Measurements from ENCODE around the gene LEFTY1. TPM values are rescaled to one million over a fixed set of nuclear protein-coding genes. Genes with fewer than 3 reads are reported as not detected.

Gene LEFTY1
- total and polyA plus RNA-seq, 9 donors: 0.43 to 5.1 (median 2.0) TPM

GRCh38 chr1:225859151-225859550 lies 29.8 kb downstream of the LEFTY1 start:
- H3K36me3 ChIP-seq: no peaks in the 10 kb centered on the region
- TF ChIP-seq EP300 (IDR thresholded peaks at IDR 0.05): no peak
- TF ChIP-seq POLR2A (IDR thresholded peaks at IDR 0.05): no peak
- TF ChIP-seq, protein P1, sequence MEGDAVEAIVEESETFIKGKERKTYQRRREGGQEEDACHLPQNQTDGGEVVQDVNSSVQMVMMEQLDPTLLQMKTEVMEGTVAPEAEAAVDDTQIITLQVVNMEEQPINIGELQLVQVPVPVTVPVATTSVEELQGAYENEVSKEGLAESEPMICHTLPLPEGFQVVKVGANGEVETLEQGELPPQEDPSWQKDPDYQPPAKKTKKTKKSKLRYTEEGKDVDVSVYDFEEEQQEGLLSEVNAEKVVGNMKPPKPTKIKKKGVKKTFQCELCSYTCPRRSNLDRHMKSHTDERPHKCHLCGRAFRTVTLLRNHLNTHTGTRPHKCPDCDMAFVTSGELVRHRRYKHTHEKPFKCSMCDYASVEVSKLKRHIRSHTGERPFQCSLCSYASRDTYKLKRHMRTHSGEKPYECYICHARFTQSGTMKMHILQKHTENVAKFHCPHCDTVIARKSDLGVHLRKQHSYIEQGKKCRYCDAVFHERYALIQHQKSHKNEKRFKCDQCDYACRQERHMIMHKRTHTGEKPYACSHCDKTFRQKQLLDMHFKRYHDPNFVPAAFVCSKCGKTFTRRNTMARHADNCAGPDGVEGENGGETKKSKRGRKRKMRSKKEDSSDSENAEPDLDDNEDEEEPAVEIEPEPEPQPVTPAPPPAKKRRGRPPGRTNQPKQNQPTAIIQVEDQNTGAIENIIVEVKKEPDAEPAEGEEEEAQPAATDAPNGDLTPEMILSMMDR (IDR thresholded peaks at IDR 0.05): no peak
- H3K27ac ChIP-seq: no peak overlapping the region
- WGBS, 3 donors: 89 to 95% (median 94%) methylated on average over 5 of the region's 5 CpGs
- H3K9me3 ChIP-seq: no peaks in the 10 kb centered on the region
- intact Hi-C loops (cut with DNase I): no loop called here
- no peaks in the 10 kb centered on the region for H3K27me3 ChIP-seq
- no peak for DNase-seq
- H3K4me1 ChIP-seq (ENCODE audit: insufficient read depth): no peaks in the 10 kb centered on the region
- no peak overlapping the region for H3K4me3 ChIP-seq

DNA sequence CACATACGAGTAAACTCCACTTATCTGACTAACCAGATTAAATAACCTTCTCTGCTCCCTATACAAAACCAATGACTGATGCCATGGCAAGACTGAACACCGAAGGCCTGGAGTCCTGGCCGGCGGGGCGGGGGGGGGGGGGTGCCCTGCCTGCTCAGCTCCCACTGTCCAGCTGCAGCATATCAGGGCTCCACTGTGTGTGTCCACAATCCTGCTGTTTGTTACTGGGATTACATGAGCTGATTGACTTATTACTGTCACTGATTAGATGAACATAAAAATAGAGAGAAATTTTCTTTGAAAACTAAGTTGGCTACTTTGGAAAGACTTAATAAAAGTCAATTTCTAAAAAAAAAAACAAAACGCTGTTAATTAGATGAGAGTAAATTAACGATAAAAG lies 31.7 kb downstream of the LEFTY1 start:
- TF ChIP-seq POLR2A (IDR thresholded peaks at IDR 0.05) (no peak), EP300 (IDR thresholded peaks at IDR 0.05) (no peak)
- TF ChIP-seq, protein P1 (IDR thresholded peaks at IDR 0.05): no peak
- Histone ChIP-seq H3K27ac (no peak overlapping the region), H3K9me3 (no peaks in the 10 kb centered on the region), H3K4me3 (no peak overlapping the region), H3K27me3 (no peaks in the 10 kb centered on the region), H3K4me1 (ENCODE audit: insufficient read depth) (peaks cover 2% of the 10 kb centered on the region), H3K36me3 (no peaks in the 10 kb centered on the region)
- 52 to 59% (median 58%) methylated on average over 7 of the region's 7 CpGs for WGBS, 3 donors
- intact Hi-C loops (cut with DNase I): no loop called here
- no peak for DNase-seq

DNA sequence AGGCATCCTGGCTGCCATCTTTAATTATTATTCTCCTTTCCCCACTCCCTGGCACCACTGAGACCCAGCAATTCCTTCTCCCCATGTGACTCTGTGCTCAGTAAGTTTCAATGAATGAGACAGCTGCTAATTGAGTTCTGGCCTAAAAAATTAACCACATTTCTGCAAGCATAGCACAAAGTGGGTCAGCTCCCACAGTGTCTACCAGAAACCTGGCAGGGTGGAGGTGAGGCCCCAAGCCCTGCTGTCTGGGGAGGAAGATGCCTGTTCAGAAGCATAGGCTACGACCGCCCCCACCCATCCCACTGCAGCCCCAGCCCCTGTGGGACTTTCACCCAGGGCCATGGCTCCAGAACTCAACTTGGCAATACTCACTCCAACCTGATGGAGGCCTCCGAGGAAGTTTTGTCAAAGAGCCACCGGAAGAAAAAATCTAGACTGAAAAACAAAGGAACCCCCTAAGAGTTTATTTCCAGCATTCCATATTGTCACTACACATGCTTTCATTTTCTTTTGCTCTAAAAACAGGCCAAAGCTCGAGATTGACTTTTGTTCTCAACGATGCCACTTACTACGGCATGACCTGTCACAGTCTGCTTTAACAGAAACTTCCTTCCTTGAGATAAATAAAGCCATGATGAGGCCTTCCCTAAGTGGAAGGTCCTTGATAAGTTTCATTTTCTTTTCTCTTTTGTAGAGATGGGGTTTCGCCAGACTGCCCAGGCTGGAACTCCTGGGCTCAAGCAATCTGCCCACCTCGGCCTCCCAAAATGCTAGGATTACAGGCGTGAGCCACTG lies 33.2 kb downstream of the LEFTY1 start:
- H3K4me3 ChIP-seq: no peak overlapping the region
- WGBS, 3 donors: 88 to 92% (median 90%) methylated on average over 10 of the region's 10 CpGs
- no peaks in the 10 kb centered on the region for H3K36me3 ChIP-seq
- TF ChIP-seq EP300 (IDR thresholded peaks at IDR 0.05) (no peak), POLR2A (IDR thresholded peaks at IDR 0.05) (no peak)
- TF ChIP-seq, protein P1 (IDR thresholded peaks at IDR 0.05): no peak
- no peak overlapping the region for H3K27ac ChIP-seq
- H3K4me1 ChIP-seq (ENCODE audit: insufficient read depth): peaks cover 7% of the 10 kb centered on the region
- H3K9me3 ChIP-seq: no peaks in the 10 kb centered on the region
- no peaks in the 10 kb centered on the region for H3K27me3 ChIP-seq
- intact Hi-C loops (cut with DNase I): no loop called here
- DNase-seq: no peak

DNA sequence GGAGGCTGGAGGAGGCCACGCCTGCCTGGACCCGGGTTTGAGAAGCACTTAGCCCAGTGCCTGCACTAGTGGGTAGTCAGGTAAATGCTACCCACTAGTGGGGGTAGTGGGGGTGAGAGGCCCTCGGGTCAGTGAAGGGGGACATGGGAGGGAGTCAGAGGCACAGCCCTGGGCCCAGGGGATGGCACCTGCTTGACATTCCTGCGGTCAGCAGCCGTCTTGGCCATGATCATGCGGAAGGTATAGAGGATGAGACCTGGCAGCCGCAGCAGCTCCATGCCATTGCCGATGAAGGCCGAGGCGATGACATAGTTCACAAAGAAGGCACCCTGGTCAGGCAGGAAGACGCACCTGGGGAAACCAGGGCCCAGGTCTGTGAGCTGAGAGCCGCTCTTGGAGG lies 35.5 kb downstream of the LEFTY1 start:
- Histone ChIP-seq H3K4me3 (no peak overlapping the region), H3K4me1 (ENCODE audit: insufficient read depth) (peaks cover 14% of the 10 kb centered on the region), H3K27ac (peak overlapping the region in 1 of 2 donors; percentile 30), H3K9me3 (no peaks in the 10 kb centered on the region), H3K27me3 (no peaks in the 10 kb centered on the region), H3K36me3 (no peaks in the 10 kb centered on the region)
- intact Hi-C loops (cut with DNase I): no loop called here
- no peak for DNase-seq
- TF ChIP-seq POLR2A (IDR thresholded peaks at IDR 0.05): no peak
- TF ChIP-seq EP300 (IDR thresholded peaks at IDR 0.05): no peak
- TF ChIP-seq, protein P1 (IDR thresholded peaks at IDR 0.05): no peak
- 86 to 92% (median 91%) methylated on average over 12 of the region's 12 CpGs for WGBS, 3 donors
